ENCODE measurements around the gene APBB3. TPM values are rescaled to one million over a fixed set of nuclear protein-coding genes. Genes with fewer than 3 reads are reported as not detected.

The APBB3 gene
- total RNA-seq, 6 donors from 2014 or later: 14.1 to 127 (median 28.4) TPM

- no peaks in the 10 kb centered on the region for H3K27me3 ChIP-seq
- H3K27ac ChIP-seq: no peak overlapping the region
- no peaks in the 10 kb centered on the region for H3K4me1 ChIP-seq
- DNase-seq (no peak), ATAC-seq (ENCODE audit: low FRiP score in 2 of 2) (no peak)
- 62 to 72% methylated on average over 4 of the region's 4 CpGs for WGBS, 2 donors
- no peak for TF ChIP-seq POLR2AphosphoS5 (IDR thresholded peaks at IDR 0.05)
- TF ChIP-seq EP300 (IDR thresholded peaks at IDR 0.05): no peak
- TF ChIP-seq POLR2A (IDR thresholded peaks at IDR 0.05): no peak
- no peak for TF ChIP-seq CTCF (IDR thresholded peaks at IDR 0.05)
- no peak overlapping the region for H3K4me3 ChIP-seq
- peaks cover 34 to 99% (median 77%) of the 10 kb centered on the region in 4 donors for H3K36me3 ChIP-seq
- H3K9me3 ChIP-seq: no peaks in the 10 kb centered on the region
Measured at GRCh38 chr5:140509898-140510297, 54.5 kb downstream of the APBB3 start.

Small RNA genes lying within 50 kb of the gene (small RNA-seq; reads per million reads assigned to genes)
- 0 to 0.22 (median 0.10) reads per million in 4 donors for gene RF00279
- 0 reads per million in 4 donors for gene RF00443

Other genes with a start within 250 kb of the APBB3 start
- gene HBEGF, start 218.0 kb downstream of the APBB3 start, total RNA-seq: 10 to 100 TPM; 10.5 to 65.0 (median 49.5) TPM
- under 1 TPM in 3 of 6 donors, not detected in 3; 0.15 to 0.23 (median 0.17) TPM for gene SLC4A9, start 204.4 kb downstream of the APBB3 start, total RNA-seq
- 100 to 1,000 TPM in 5 of 6 donors, 10 to 100 TPM in 1; 97.0 to 338 (median 135) TPM for gene ANKHD1, start 162.8 kb downstream of the APBB3 start, total RNA-seq
- 10 to 100 TPM; 12.1 to 32.5 (median 21.0) TPM for gene EIF4EBP3, start 16.9 kb downstream of the APBB3 start, total RNA-seq
- gene SRA1, start 7.1 kb downstream of the APBB3 start, total RNA-seq: 10 to 100 TPM; 23.1 to 31.6 (median 29.6) TPM
- gene SLC35A4, start 230 bp upstream of the APBB3 start, total RNA-seq: 10 to 100 TPM; 30.4 to 92.3 (median 56.7) TPM
- gene CD14, start 68.6 kb upstream of the APBB3 start, total RNA-seq: 100 to 1,000 TPM in 4 of 6 donors, 10 to 100 TPM in 2; 27.3 to 195 (median 102) TPM
- 10 to 100 TPM; 11.8 to 99.7 (median 31.3) TPM for gene TMCO6, start 74.9 kb upstream of the APBB3 start, total RNA-seq
- 10 to 100 TPM; 26.2 to 59.6 (median 51.8) TPM for gene NDUFA2, start 83.0 kb upstream of the APBB3 start, total RNA-seq
- 100 to 1,000 TPM in 2 of 6 donors, 10 to 100 TPM in 4; 72.2 to 153 (median 83.5) TPM for gene IK, start 83.2 kb upstream of the APBB3 start, total RNA-seq
- 10 to 100 TPM; 23.2 to 44.0 (median 24.5) TPM for gene WDR55, start 100.3 kb upstream of the APBB3 start, total RNA-seq
- 1 to 10 TPM in 5 of 6 donors, under 1 TPM in 1; 0.92 to 3.6 (median 1.6) TPM for gene DND1, start 109.0 kb upstream of the APBB3 start, total RNA-seq
- 10 to 100 TPM; 40.7 to 57.6 (median 44.6) TPM for gene HARS1, start 126.8 kb upstream of the APBB3 start, total RNA-seq
- 100 to 1,000 TPM in 1 of 6 donors, 10 to 100 TPM in 5; 19.7 to 136 (median 24.2) TPM for gene HARS2, start 126.9 kb upstream of the APBB3 start, total RNA-seq
- gene ZMAT2, start 135.8 kb upstream of the APBB3 start, total RNA-seq: 10 to 100 TPM; 18.5 to 49.9 (median 35.0) TPM
- gene PCDHA1, start 221.5 kb upstream of the APBB3 start, total RNA-seq: under 1 TPM in 1 of 6 donors, not detected in 5; 0.13 TPM
- under 1 TPM in 3 of 6 donors, not detected in 3; 0.13 to 0.78 (median 0.30) TPM for gene PCDHA2, start 230.3 kb upstream of the APBB3 start, total RNA-seq
- gene PCDHA3, start 236.5 kb upstream of the APBB3 start, total RNA-seq: 1 to 10 TPM in 4 of 6 donors, under 1 TPM in 2; 0.61 to 1.6 (median 1.0) TPM
- 1 to 10 TPM; 1.4 to 4.2 (median 2.0) TPM for gene PCDHA4, start 242.5 kb upstream of the APBB3 start, total RNA-seq